SJSA1 (cell line): ENCODE measurements around the gene SARS1. TPM values are rescaled to one million over a fixed set of nuclear protein-coding genes. Genes with fewer than 3 reads are reported as not detected.

Experiments
- DNase-seq, 2 experiments: peaks; one replicate each; pipeline ENCODE4 v3.0.0-alpha.2; 2015 to 2020; ENCODE audit warnings: low spot score in 2 of 2, low read depth in 1 of 2
- H3K27ac ChIP-seq: fragments of 250-450 bp; sonication (Bioruptor Pico); 2 replicates; pipeline ENCODE4 v1.5.1; 2020; ENCODE audit warnings: mild to moderate bottlenecking, moderate library complexity
- H3K27me3 ChIP-seq: fragments of 250-450 bp; sonication (Bioruptor Pico); replicated peaks from 2 replicates; pipeline ENCODE4 v1.5.1; 2020; ENCODE audit warnings: mild to moderate bottlenecking, moderate library complexity
- H3K36me3 ChIP-seq: fragments of 250-450 bp; sonication (Bioruptor Pico); 2 replicates; pipeline ENCODE4 v1.5.1; 2020; ENCODE audit warnings: mild to moderate bottlenecking
- H3K4me1 ChIP-seq: fragments of 250-450 bp; sonication (Bioruptor Pico); replicated peaks from 2 replicates; pipeline ENCODE4 v1.6.1; 2021; ENCODE audit warnings: mild to moderate bottlenecking
- H3K4me3 ChIP-seq: fragments of 250-450 bp; sonication (Bioruptor Pico); 2 replicates; pipeline ENCODE4 v1.5.1; 2020; ENCODE audit warnings: mild to moderate bottlenecking
- H3K9me3 ChIP-seq: fragments of 250-450 bp; sonication (Bioruptor Pico); replicated peaks from 2 replicates; pipeline ENCODE4 v1.5.1; 2020; ENCODE audit warnings: mild to moderate bottlenecking
- total RNA-seq: library from RNA; depleted of rRNA; stranded (reverse); fragments of >200 nt; shearing (Covaris generic); gene quantifications from 2 replicates; pipeline ENCODE4 v1.2.3, GENCODE V29; 2014

The SARS1 gene
- total RNA-seq, 1 experiment from 2014 or later = 252 TPM

GRCh38 chr1:109252167-109252892 is 38.6 kb downstream of the SARS1 start:
- DNase-seq = no peak
- Histone ChIP-seq H3K4me1 (peaks cover 25% of the 10 kb centered on the region), H3K27ac (no peak overlapping the region), H3K9me3 (no peaks in the 10 kb centered on the region; the same call in 1 of the 2 replicates), H3K27me3 (peaks cover 14% of the 10 kb centered on the region), H3K36me3 (peaks cover 2% of the 10 kb centered on the region; the same call in 1 of the 2 replicates), H3K4me3 (no peak overlapping the region)

GRCh38 chr1:109252893-109253802 is 39.4 kb downstream of the SARS1 start:
- Histone ChIP-seq H3K4me3 (no peak overlapping the region), H3K36me3 (peaks cover 2% of the 10 kb centered on the region; the same call in 1 of the 2 replicates), H3K4me1 (peaks cover 25% of the 10 kb centered on the region), H3K27me3 (peaks cover 14% of the 10 kb centered on the region), H3K27ac (no peak overlapping the region), H3K9me3 (no peaks in the 10 kb centered on the region; the same call in 1 of the 2 replicates)
- DNase-seq = no peak

DNA sequence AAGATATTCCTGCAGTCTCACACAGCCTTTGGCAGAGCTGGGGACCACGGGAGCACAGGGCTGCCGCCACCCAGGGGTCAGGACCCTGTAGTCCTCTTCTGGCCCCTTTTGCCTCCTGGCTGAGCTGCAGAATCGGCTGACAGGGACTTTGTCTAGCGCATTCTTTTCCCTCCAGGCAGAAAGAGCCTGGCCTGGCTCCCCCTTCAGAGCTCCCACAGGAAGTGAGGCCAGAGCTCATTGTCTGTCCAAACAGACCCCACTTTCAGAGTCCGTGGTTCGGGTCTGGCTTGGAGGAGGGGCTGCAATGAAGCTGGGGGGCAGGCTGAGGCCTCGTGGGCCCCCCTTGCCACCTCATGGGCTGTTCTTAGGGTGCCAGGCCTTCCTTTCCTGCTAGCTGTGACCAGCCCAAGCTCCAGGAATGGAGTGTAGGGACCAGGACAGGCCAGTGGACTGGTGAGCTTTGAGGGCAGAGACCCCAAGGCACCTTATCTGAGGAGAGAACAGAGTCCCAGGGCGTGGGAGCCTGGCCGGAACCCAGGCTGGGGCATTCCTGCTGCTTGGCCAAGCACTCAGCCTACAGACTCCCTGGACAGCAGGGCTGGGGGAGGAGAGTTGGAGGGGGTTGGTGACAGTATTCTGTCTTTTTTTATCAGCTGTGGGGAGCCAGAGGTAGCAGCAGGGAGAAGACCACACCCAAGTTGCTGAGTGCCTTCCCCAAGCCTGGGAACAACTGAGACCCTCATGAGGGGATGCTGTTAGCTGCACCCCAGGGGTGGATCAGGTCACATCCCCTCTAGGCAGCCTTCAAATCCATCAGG is 40.3 kb downstream of the SARS1 start:
- no peak overlapping the region for H3K4me3 ChIP-seq
- H3K27me3 ChIP-seq = peaks cover 14% of the 10 kb centered on the region
- H3K36me3 ChIP-seq = peaks cover 2% of the 10 kb centered on the region; the same call in 1 of the 2 replicates
- no peak for DNase-seq
- H3K4me1 ChIP-seq = peaks cover 22% of the 10 kb centered on the region
- H3K9me3 ChIP-seq = no peaks in the 10 kb centered on the region; the same call in 1 of the 2 replicates
- H3K27ac ChIP-seq = no peak overlapping the region

DNA sequence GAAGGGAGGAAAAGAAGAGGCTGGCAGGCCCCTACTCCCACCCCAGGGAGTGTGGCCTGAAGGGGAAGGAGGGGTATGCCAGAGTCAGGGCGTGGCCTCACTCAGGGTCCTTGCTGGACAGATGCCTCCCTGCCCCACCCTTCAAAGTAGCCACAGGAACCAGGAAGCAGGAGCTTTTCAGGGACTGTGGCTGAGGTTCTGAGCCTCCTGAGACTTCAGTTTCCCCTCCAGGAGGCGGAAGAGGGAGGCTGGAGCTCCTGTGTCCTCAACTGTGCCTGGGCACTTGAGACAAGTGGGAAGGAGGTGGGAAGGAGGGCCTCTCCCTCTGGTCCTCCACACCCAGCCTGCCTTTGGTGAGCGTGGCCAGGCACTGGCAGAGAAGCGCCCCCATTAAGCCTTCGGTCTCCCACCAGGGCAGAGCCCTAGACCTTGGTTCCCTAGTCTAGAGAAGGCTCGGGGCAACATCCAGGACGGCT is 40.9 kb downstream of the SARS1 start:
- Histone ChIP-seq H3K36me3 (peaks cover 2% of the 10 kb centered on the region; the same call in 1 of the 2 replicates), H3K9me3 (no peaks in the 10 kb centered on the region), H3K27me3 (peaks cover 10% of the 10 kb centered on the region), H3K27ac (no peak overlapping the region), H3K4me3 (no peak overlapping the region), H3K4me1 (peaks cover 17% of the 10 kb centered on the region)
- no peak for DNase-seq

DNA sequence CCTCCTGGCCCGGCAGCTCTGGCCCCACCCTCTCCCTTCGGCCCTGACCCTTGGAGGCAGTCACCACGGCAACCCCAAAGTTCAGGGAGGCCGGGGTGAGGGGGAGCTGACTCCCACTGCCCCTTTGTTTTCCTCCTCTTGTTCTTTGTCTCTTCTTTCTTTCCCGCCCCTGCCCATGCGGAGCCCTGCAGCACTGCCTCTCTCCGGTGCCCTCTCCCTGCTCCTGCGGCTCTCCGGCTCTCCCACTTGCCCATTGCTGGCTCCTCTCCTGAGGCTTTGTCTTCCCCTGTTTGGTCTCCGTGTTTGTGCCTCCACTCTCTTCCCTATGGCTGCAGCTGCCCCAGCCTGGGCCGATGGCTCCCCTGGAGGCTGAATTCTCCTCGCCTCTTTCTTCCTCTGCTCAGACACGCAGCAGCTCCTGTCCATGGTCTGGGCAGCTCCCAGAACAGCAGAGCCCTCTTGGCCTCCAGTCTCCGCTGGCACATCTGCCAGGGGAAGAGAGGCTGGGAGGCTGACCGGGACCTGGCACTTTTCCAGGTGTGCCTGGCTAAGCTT is 41.5 kb downstream of the SARS1 start:
- no peak overlapping the region for H3K27ac ChIP-seq
- no peak for DNase-seq
- H3K4me3 ChIP-seq = no peak overlapping the region
- no peaks in the 10 kb centered on the region for H3K9me3 ChIP-seq
- H3K27me3 ChIP-seq = peaks cover 5% of the 10 kb centered on the region
- H3K36me3 ChIP-seq = no peaks in the 10 kb centered on the region
- H3K4me1 ChIP-seq = peaks cover 12% of the 10 kb centered on the region

DNA sequence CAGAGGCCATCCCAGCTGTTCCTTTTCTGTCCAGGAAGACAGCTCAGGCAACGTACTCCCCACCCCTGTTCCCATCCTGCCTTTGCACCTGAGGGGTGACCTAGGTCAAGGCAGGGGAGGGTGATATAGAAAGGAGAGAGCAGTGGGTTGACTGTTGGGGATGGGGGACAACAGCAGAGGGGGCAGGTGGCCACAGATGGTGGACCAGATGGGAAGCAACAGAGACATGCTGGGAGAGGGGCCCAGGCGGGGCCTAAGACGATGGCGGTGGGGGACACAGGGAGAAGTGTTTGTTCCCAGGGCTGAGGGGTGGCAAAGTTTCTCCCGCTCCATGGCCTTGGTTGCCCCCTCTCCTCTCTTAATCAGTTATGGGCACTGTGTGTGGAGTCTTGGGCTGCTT is 42.0 kb downstream of the SARS1 start:
- no peak overlapping the region for H3K27ac ChIP-seq
- H3K4me3 ChIP-seq = no peak overlapping the region
- DNase-seq = no peak
- H3K9me3 ChIP-seq = no peaks in the 10 kb centered on the region
- no peaks in the 10 kb centered on the region for H3K36me3 ChIP-seq
- peaks cover 11% of the 10 kb centered on the region for H3K4me1 ChIP-seq
- H3K27me3 ChIP-seq = no peaks in the 10 kb centered on the region

GRCh38 chr1:109256085-109256484 is 42.4 kb downstream of the SARS1 start:
- Histone ChIP-seq H3K27me3 (no peaks in the 10 kb centered on the region), H3K36me3 (no peaks in the 10 kb centered on the region), H3K9me3 (no peaks in the 10 kb centered on the region), H3K4me3 (no peak overlapping the region), H3K27ac (no peak overlapping the region), H3K4me1 (peaks cover 11% of the 10 kb centered on the region)
- no peak for DNase-seq

DNA sequence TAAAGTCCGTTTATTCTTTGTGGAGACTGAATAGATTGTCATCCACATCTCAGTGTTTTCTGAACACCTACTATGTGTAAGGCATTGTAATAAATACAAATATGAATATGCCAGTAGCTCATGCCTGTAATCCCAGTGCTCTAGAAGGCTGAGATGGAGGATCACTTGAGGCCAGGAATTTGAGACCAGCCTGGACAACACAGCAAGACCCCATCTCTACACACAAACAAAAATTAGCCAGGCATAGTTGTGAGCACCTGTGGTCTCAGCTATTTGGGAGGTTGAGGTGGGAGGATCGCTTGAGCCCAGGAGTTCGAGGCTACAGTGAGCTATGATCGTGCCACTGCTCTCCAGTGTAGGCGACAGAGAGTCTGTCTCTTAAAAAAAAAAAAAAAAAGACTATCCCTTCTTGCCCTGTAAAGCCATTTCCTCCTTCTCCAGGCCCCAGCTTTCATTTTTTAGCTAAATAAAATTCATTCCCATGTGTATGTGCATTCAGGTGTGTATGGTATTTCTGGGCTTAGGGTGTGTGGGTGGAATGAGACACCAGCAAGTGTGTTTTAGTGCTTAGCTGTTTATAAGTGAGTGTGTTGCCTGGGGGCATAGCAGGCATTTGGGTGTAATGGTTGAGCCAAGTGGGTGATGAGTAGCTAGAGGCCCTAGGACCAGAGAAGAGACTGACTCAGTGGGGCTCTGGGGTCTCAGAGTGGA is 43.4 kb downstream of the SARS1 start:
- peaks cover 11% of the 10 kb centered on the region for H3K4me1 ChIP-seq
- H3K27ac ChIP-seq = no peak overlapping the region

DNA sequence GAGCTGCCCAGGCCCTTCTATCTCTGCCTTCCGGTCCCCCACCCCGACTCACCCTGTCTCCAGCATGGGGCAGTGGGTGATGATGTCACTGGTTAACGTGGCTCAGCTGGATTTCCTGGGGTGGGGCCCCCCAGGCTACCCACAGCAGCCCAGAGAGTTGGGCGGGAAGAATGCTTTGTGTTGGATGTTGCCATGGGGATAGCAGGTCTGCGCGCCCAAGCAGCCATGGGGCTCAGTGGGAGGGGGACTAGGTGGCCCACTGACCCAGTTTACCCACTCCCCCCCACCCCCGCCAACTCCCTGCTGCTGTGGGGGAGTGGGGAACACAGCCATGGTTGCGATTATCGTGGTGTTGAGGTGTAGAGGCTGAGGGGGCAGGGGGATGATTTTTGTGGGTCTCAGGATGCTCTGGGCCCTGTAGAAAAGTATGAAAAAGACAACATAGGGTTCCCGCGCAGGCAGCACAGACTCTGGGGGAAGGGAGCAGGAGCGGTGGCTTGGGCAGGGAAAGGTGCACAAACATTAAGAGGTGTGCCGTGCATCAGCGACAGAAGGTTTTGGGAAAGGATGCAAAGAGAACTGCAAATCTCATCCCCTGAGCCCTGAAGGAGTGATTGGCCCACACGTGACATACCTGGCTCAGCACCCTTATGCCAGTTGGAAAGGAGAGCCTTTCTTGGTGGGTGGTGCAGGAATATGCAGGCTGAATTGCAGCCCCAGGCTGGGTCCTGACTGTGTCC is 44.1 kb downstream of the SARS1 start:
- no peaks in the 10 kb centered on the region for H3K9me3 ChIP-seq
- peaks cover 11% of the 10 kb centered on the region for H3K4me1 ChIP-seq
- H3K27me3 ChIP-seq = no peaks in the 10 kb centered on the region
- H3K4me3 ChIP-seq = no peak overlapping the region
- H3K27ac ChIP-seq = no peak overlapping the region
- DNase-seq = no peak
- H3K36me3 ChIP-seq = no peaks in the 10 kb centered on the region

More for the DNA sequence above, 43.4 kb downstream of the SARS1 start:
- Histone ChIP-seq H3K4me3 (no peak overlapping the region), H3K36me3 (no peaks in the 10 kb centered on the region), H3K27me3 (no peaks in the 10 kb centered on the region), H3K9me3 (no peaks in the 10 kb centered on the region)
- DNase-seq = no peak

DNA sequence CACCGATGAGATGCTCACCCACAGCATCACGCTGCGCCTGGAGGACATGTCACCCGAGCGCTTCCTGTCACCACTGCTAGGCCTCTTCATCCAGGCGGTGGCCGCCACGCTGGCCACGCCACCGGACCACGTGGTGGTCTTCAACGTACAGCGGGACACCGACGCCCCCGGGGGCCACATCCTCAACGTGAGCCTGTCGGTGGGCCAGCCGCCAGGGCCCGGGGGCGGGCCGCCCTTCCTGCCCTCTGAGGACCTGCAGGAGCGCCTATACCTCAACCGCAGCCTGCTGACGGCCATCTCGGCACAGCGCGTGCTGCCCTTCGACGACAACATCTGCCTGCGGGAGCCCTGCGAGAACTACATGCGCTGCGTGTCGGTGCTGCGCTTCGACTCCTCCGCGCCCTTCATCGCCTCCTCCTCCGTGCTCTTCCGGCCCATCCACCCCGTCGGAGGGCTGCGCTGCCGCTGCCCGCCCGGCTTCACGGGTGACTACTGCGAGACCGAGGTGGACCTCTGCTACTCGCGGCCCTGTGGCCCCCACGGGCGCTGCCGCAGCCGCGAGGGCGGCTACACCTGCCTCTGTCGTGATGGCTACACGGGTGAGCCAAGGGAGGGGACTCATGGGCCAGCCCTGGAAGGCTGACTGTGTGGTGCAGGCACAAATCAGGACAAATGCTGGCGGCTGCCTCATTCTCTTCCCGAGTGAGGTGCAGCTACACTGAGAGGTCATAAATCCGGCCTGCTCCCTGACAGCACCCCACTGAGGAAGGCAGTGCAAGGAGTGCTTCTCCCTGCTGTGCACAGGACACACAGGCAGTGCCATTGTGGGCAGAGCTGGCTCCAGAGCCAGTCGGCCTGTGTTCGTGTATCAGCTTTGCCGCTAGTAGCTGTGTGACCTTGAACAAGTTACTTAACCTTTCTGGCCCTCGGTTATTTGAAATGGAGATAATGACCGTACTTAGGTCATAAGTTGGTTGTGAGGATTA is 45.1 kb downstream of the SARS1 start:
- Histone ChIP-seq H3K36me3 (no peaks in the 10 kb centered on the region), H3K27ac (no peak overlapping the region), H3K9me3 (0 out of 2 replicates have a peak, but pooled peaks cover 3% of the 10 kb centered on the region), H3K4me1 (peaks cover 7% of the 10 kb centered on the region), H3K4me3 (no peak overlapping the region), H3K27me3 (no peaks in the 10 kb centered on the region)
- DNase-seq = no peak
